T-cell (primary cell): ENCODE results near the gene SLC2A9. TPM values are rescaled to one million over a fixed set of nuclear protein-coding genes. Genes with fewer than 3 reads are reported as not detected.

ENCODE experiments used
- ATAC-seq, 4 experiments: fragments of 200-7000 bp in 3 of 4; fragments of 150-1000 bp in 1 of 4; cut with Tn5 transposase; replicated peaks in 1 of 4; 1 replicate in 3 of 4; 2 replicates in 1 of 4; pipeline ENCODE4 v1.10.0; 2021; ENCODE audit warnings: moderate library complexity in 3 of 4, mild to moderate bottlenecking in 2 of 4, moderate number of reproducible peaks in 1 of 4
- CTCF ChIA-PET, 2 donors: fragments of 300-600 bp; sonication (Branson Sonifier 250); formaldehyde crosslinking; loops; one replicate each; lab custom pipeline; 2022; ENCODE audit warnings: antibody characterized with exemption in 2 of 2; lab: Charles Lee
- POLR2A ChIA-PET, 2 donors: fragments of 300-600 bp; sonication (Branson Sonifier 250); formaldehyde crosslinking; loops; one replicate each; lab custom pipeline; 2022; ENCODE audit warnings: antibody characterized with exemption in 2 of 2; lab: Charles Lee
- DNase-seq, 35 experiments: peaks; one replicate each; pipeline versions ENCODE4 v3.0.0 to v3.0.0-alpha.2; 2013 to 2023
- H3K27ac ChIP-seq: one replicate; pipeline ENCODE4 v1.5.1; 2013; ENCODE audit warnings: low read length
- H3K27me3 ChIP-seq, 2 experiments: replicated peaks in 1 of 2; 1 replicate in 1 of 2; 2 replicates in 1 of 2; pipeline versions ENCODE4 v1.6.1 to v1.7.0; 2013; ENCODE audit warnings: low read length in 1 of 2, mixed read lengths in 1 of 2; ENCODE audit not compliant: control insufficient read depth in 2 of 2, insufficient read depth in 2 of 2; ENCODE audit errors: extremely low read depth in 1 of 2
- H3K36me3 ChIP-seq, 2 donors: 1 replicate in 1 of 2; 2 replicates in 1 of 2; pipeline versions ENCODE4 v1.6.1 to v1.7.0; 2013; ENCODE audit warnings: low read length in 1 of 2; ENCODE audit not compliant: control insufficient read depth in 2 of 2, insufficient read depth in 1 of 2; ENCODE audit errors: extremely low read depth in 1 of 2
- H3K4me1 ChIP-seq, 2 experiments: 1 replicate in 1 of 2; 2 replicates in 1 of 2; pipeline versions ENCODE4 v1.6.1 to v1.7.0; 2013; ENCODE audit warnings: low read length in 2 of 2, mixed read lengths in 1 of 2; ENCODE audit not compliant: insufficient read depth in 2 of 2, control insufficient read depth in 1 of 2; ENCODE audit errors: extremely low read depth in 1 of 2
- H3K4me3 ChIP-seq, 2 donors: 1 replicate in 1 of 2; 2 replicates in 1 of 2; pipeline versions ENCODE4 v1.5.1 to v1.7.0; 2013; ENCODE audit warnings: mild to moderate bottlenecking in 2 of 2, low read length in 1 of 2, moderate library complexity in 1 of 2; ENCODE audit not compliant: control insufficient read depth in 1 of 2; ENCODE audit errors: extremely low read depth in 1 of 2
- H3K9me3 ChIP-seq: 2 replicates; pipeline ENCODE4 v1.7.0; 2013
- H3K27ac Mint-ChIP-seq, 2 donors: one replicate each; pipeline ENCODE4 v1.8.0; 2020 to 2021; ENCODE audit warnings: mild to moderate bottlenecking in 2 of 2, mixed read lengths in 2 of 2
- H3K27me3 Mint-ChIP-seq, 2 donors: one replicate each; pipeline ENCODE4 v1.8.0; 2021 to 2022; ENCODE audit warnings: mixed read lengths in 2 of 2
- H3K36me3 Mint-ChIP-seq: one replicate; pipeline ENCODE4 v1.8.0; 2021; ENCODE audit warnings: mixed read lengths
- H3K4me1 Mint-ChIP-seq, 3 donors: one replicate each; pipeline ENCODE4 v1.8.0; 2020 to 2022; ENCODE audit warnings: mixed read lengths in 3 of 3, mild to moderate bottlenecking in 1 of 3
- H3K4me3 Mint-ChIP-seq, 3 donors: one replicate each; pipeline ENCODE4 v1.8.0; 2020 to 2022; ENCODE audit warnings: mild to moderate bottlenecking in 3 of 3, mixed read lengths in 3 of 3, moderate library complexity in 3 of 3
- H3K9me3 Mint-ChIP-seq, 3 donors: one replicate each; pipeline ENCODE4 v1.8.0; 2020 to 2022; ENCODE audit warnings: mixed read lengths in 3 of 3
- WGBS: methylation state at CpG from one replicate; pipeline ENCODE4 v1.1.5; 2013; ENCODE audit warnings: missing lambda C conversion rate; ENCODE audit not compliant: insufficient coverage; 5-methylcytosine and 5-hydroxymethylcytosine counted together
- total RNA-seq, 35 experiments: library from RNA in 6 of 35; stranded (reverse) in 6 of 35; fragments of 120-200 nt in 1 of 35; gene quantifications; one replicate each; pipeline versions ENCODE4 v1.2.1 to v1.2.4 and lab custom pipeline; 2013 to 2026

Gene SLC2A9
- total RNA-seq, 5 donors from 2014 or later (not counting 1 experiment from before 2014, with no cell fraction given): 3.0 to 5.2 (median 4.4) TPM

DNA sequence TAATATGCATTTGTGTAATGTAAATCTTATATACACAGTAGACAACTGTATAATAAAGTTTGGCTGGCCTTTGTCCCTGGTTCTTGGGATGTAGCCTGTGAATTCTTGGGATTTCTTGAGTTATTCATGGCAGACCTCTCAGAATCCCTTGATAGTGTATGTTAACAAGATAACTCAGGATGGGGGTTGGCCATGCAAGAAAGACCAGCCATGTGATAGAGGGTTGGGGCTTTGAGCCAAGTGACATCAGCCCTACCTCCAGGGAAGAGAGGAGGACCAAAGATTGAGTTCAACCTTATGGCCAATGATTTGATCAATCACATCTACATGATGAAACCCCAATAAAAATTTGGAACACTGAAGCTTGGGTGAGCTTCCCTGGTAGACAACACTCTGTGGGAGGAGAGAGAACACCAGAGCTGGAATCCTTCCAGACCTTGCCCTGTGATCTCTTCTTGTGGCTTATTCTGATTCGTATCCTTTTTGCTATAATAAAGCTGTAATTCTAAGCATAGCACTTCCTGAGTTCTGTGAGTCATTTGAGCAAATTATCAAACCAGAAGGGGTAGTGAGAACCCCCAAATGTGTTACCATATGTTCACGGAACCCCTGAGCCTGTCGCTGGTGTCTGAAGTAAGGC, 11.3 kb downstream of the SLC2A9 start:
- no peaks in the 10 kb centered on the region for H3K27me3 Mint-ChIP-seq
- ATAC-seq (no peak), DNase-seq (no peak)
- Histone ChIP-seq H3K4me3 (no peak overlapping the region), H3K27me3 (no peaks in the 10 kb centered on the region), H3K36me3 (no peaks in the 10 kb centered on the region), H3K27ac (no peak overlapping the region), H3K4me1 (no peaks in the 10 kb centered on the region), H3K9me3 (no peaks in the 10 kb centered on the region)
- no peaks in the 10 kb centered on the region for H3K36me3 Mint-ChIP-seq
- no peak overlapping the region for H3K4me3 Mint-ChIP-seq
- H3K9me3 Mint-ChIP-seq: no peaks in the 10 kb centered on the region
- ChIA-PET POLR2A (no interaction called here), CTCF (no interaction called here)
- no peak overlapping the region for H3K27ac Mint-ChIP-seq
- WGBS: 86% methylated on average over 2 of the region's 3 CpGs
- no peaks in the 10 kb centered on the region for H3K4me1 Mint-ChIP-seq

DNA sequence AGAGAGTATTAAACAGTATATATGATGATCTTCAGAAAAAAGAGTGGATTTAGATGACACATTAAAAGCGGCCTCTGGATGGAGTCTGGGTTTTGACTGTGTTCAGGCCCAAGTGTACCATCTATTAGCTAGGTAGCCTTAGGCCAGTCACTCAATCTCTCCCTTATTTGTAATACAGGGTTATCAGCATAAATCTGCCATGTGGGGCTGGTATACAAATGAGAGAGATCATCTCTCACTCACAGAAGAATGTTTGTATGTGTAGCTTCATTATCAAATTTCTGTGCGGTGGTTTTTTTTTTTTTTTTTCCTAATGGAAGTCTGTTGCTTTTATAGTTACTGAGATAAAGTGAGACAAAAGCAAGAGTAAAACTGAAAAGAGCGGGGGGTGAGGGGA, 12.7 kb downstream of the SLC2A9 start:
- Histone ChIP-seq H3K27ac (no peak overlapping the region), H3K4me1 (no peaks in the 10 kb centered on the region), H3K36me3 (no peaks in the 10 kb centered on the region), H3K9me3 (no peaks in the 10 kb centered on the region), H3K4me3 (no peak overlapping the region), H3K27me3 (no peaks in the 10 kb centered on the region)
- no peak for DNase-seq
- no peaks in the 10 kb centered on the region for H3K9me3 Mint-ChIP-seq
- no peak overlapping the region for H3K27ac Mint-ChIP-seq
- ChIA-PET POLR2A (no interaction called here), CTCF (interaction anchor here (0.6 to 1.8 kb wide), 2 partner anchors 9 to 22 kb away, joined by 5 read pairs; no protein-coding TSS in a partner anchor)
- no peaks in the 10 kb centered on the region for H3K27me3 Mint-ChIP-seq
- no peaks in the 10 kb centered on the region for H3K4me1 Mint-ChIP-seq
- no peak overlapping the region for H3K4me3 Mint-ChIP-seq
- WGBS: no CpG with 5 or more reads among the region's 3 CpGs
- ATAC-seq: no peak
- H3K36me3 Mint-ChIP-seq: no peaks in the 10 kb centered on the region

DNA sequence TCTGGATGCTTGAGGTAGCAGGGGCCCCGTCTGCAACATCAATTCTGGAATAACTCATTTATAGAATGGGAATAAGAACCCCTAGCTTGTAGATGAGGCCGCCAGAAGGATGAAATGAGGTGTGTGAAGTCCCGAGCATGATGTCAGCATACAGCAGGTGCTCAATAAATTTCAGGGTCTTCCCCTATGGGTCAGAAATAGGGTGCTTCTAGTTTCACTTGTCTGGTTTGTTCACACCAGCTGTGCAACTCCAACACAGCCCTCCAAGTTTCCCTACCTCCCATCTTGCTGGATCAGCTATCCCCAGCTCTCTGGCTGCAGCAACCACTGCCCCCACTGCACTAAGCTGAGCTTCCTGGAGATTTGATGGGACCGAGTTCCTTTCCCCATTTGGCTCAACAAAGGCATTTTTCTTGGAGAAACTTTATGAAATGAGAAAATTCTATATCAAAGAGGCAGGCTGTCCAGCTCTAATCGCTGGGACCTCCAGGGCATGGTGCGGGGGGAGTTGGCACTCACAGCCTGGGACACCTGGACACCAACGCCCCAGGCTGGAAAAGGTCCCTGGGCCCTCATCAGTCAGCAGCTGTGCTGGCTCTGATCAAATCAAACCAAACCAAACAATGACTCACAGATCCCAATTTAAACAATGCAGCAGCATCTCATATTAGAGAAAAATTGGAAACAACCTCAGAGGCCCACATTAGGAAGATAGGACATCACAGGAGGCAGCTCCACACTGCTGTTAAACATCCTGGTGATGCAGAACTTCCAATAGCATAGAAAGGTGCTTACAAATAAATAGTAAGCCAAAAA, 13.3 kb downstream of the SLC2A9 start:
- no peaks in the 10 kb centered on the region for H3K27me3 ChIP-seq
- no peaks in the 10 kb centered on the region for H3K4me1 Mint-ChIP-seq
- WGBS: 100% methylated on average over 3 of the region's 7 CpGs
- ChIA-PET CTCF (interaction anchor here (0.6 to 1.8 kb wide), 2 partner anchors 8 to 21 kb away, joined by 5 read pairs; no protein-coding TSS in a partner anchor), POLR2A (no interaction called here)
- no peaks in the 10 kb centered on the region for H3K36me3 ChIP-seq
- H3K4me3 Mint-ChIP-seq: no peak overlapping the region
- H3K9me3 Mint-ChIP-seq: no peaks in the 10 kb centered on the region
- H3K4me1 ChIP-seq: no peaks in the 10 kb centered on the region
- no peak overlapping the region for H3K27ac Mint-ChIP-seq
- no peak overlapping the region for H3K4me3 ChIP-seq
- H3K27ac ChIP-seq: no peak overlapping the region
- H3K36me3 Mint-ChIP-seq: no peaks in the 10 kb centered on the region
- no peak for ATAC-seq
- H3K27me3 Mint-ChIP-seq: no peaks in the 10 kb centered on the region
- no peaks in the 10 kb centered on the region for H3K9me3 ChIP-seq
- no peak for DNase-seq

- Histone ChIP-seq H3K4me1 (no peaks in the 10 kb centered on the region), H3K27ac (no peak overlapping the region), H3K9me3 (no peaks in the 10 kb centered on the region), H3K36me3 (no peaks in the 10 kb centered on the region), H3K4me3 (no peak overlapping the region), H3K27me3 (no peaks in the 10 kb centered on the region)
- no peak overlapping the region for H3K4me3 Mint-ChIP-seq
- ChIA-PET POLR2A (no interaction called here), CTCF (interaction anchor here in 1 of 2 donors (1.8 kb wide), 1 partner anchor 8 kb away, joined by 5 read pairs; no protein-coding TSS in a partner anchor)
- H3K36me3 Mint-ChIP-seq: no peaks in the 10 kb centered on the region
- H3K27ac Mint-ChIP-seq: no peak overlapping the region
- ATAC-seq: no peak
- H3K27me3 Mint-ChIP-seq: no peaks in the 10 kb centered on the region
- no peaks in the 10 kb centered on the region for H3K9me3 Mint-ChIP-seq
- 92% methylated on average over 1 of the region's 1 CpG for WGBS
- DNase-seq: no peak
- H3K4me1 Mint-ChIP-seq: no peaks in the 10 kb centered on the region
These were observed 13.9 kb downstream of the SLC2A9 start for GRCh38 chr4:10007436-10007740.

DNA sequence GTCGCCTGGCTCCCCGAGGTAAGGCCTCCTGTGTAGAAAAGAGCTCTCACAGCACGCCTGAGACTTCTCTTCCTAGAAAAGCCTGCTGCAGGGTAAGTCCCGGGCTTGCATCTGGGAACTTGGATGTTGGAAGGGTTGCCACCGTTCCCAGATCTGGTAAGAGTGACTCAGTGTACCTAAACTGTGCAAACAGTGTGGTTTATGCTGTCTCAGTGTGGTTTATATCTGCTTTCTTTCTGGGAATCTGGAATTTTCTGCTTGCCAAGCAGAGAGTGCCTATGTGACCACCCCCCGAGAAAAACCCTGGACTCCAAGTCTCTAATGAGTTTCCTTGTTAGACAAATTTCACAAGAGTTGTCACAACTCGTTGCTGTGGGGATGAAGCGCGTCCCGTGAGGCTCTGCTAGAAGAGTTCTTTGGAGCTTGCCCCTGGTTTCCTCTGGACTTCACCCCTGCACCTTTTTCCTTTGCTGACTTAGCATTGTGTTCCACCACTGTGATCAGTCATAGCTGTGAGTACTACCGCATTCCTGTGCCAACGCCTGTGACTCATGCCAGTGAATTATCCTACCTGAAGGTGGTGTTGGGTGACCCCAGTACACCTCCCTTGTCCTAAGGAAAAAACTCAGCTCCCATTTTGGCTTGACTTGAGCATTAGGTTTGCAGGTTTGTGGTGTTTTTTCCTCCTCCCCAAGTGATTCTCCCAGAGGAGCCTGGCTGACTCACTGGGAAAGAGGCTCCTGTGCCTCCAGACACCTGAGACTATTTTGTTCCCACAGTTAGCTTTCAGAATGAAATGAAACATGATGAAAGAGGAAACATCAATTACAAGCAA, 14.5 kb downstream of the SLC2A9 start:
- DNase-seq (no peak), ATAC-seq (no peak)
- ChIA-PET POLR2A (no interaction called here), CTCF (no interaction called here)
- Histone ChIP-seq H3K4me3 (no peak overlapping the region), H3K27me3 (no peaks in the 10 kb centered on the region), H3K4me1 (no peaks in the 10 kb centered on the region), H3K36me3 (no peaks in the 10 kb centered on the region), H3K27ac (no peak overlapping the region), H3K9me3 (no peaks in the 10 kb centered on the region)
- H3K27ac Mint-ChIP-seq: no peak overlapping the region
- no peaks in the 10 kb centered on the region for H3K4me1 Mint-ChIP-seq
- WGBS: 87% methylated on average over 9 of the region's 12 CpGs
- H3K4me3 Mint-ChIP-seq: no peak overlapping the region
- H3K9me3 Mint-ChIP-seq: no peaks in the 10 kb centered on the region
- no peaks in the 10 kb centered on the region for H3K27me3 Mint-ChIP-seq
- H3K36me3 Mint-ChIP-seq: no peaks in the 10 kb centered on the region

- Histone ChIP-seq H3K36me3 (no peaks in the 10 kb centered on the region), H3K27me3 (no peaks in the 10 kb centered on the region), H3K4me3 (no peak overlapping the region), H3K27ac (no peak overlapping the region), H3K9me3 (no peaks in the 10 kb centered on the region), H3K4me1 (no peaks in the 10 kb centered on the region)
- DNase-seq (no peak), ATAC-seq (no peak)
- no peaks in the 10 kb centered on the region for H3K36me3 Mint-ChIP-seq
- H3K9me3 Mint-ChIP-seq: no peaks in the 10 kb centered on the region
- CTCF ChIA-PET: no interaction called here
- WGBS: 39% methylated on average over 6 of the region's 6 CpGs
- H3K4me3 Mint-ChIP-seq: no peak overlapping the region
- POLR2A ChIA-PET: no interaction called here
- no peaks in the 10 kb centered on the region for H3K4me1 Mint-ChIP-seq
- no peaks in the 10 kb centered on the region for H3K27me3 Mint-ChIP-seq
- no peak overlapping the region for H3K27ac Mint-ChIP-seq
These were observed 15.1 kb downstream of the SLC2A9 start for GRCh38 chr4:10006231-10006600.
